Parathyroid adenoma (tissue), 2 donors: Measurements from ENCODE around the gene SLC35F3.

ENCODE experiments used
- H2AFZ ChIP-seq: fragments of 300-600 bp; sonication (generic); one replicate; pipeline ENCODE4 v1.7.0; 2017; ENCODE audit warnings: antibody characterized with exemption, mild to moderate bottlenecking
- H3K27ac ChIP-seq: fragments of 300-600 bp; sonication (generic); one replicate; pipeline ENCODE4 v1.7.0; 2017
- H3K27me3 ChIP-seq: fragments of 300-600 bp; sonication (generic); one replicate; pipeline ENCODE4 v1.7.0; 2017; ENCODE audit warnings: low read length; ENCODE audit not compliant: control insufficient read depth, insufficient read depth
- H3K36me3 ChIP-seq: fragments of 300-600 bp; sonication (generic); one replicate; pipeline ENCODE4 v1.7.0; 2017; ENCODE audit warnings: low read length; ENCODE audit not compliant: control insufficient read depth, insufficient read depth
- H3K4me1 ChIP-seq: fragments of 300-600 bp; sonication (generic); one replicate; pipeline ENCODE4 v1.7.0; 2017; ENCODE audit warnings: control low read depth
- H3K4me2 ChIP-seq: fragments of 300-600 bp; sonication (generic); one replicate; pipeline ENCODE4 v1.7.0; 2017; ENCODE audit warnings: low read length
- H3K4me3 ChIP-seq: fragments of 300-600 bp; sonication (generic); one replicate; pipeline ENCODE4 v1.7.0; 2017; ENCODE audit warnings: low read depth, low read length
- H3K79me2 ChIP-seq: fragments of 300-600 bp; sonication (generic); one replicate; pipeline ENCODE4 v1.7.0; 2017; ENCODE audit warnings: control low read depth
- H3K9ac ChIP-seq: fragments of 300-600 bp; sonication (generic); one replicate; pipeline ENCODE4 v1.7.0; 2017; ENCODE audit warnings: mild to moderate bottlenecking
- H3K9me3 ChIP-seq: fragments of 300-600 bp; sonication (generic); one replicate; pipeline ENCODE4 v1.7.0; 2017; ENCODE audit warnings: low read length; ENCODE audit not compliant: control insufficient read depth
- CTCF ChIP-seq: fragments of 300-600 bp; sonication (generic); IDR thresholded peaks from one replicate; pipeline ENCODE4 v1.7.0; 2017; ENCODE audit warnings: antibody characterized with exemption, mild to moderate bottlenecking
- donor health status: primary hyperparathyroidism.

Gene SLC35F3

GRCh38 chr1:234091065-234091401, 186.6 kb downstream of the SLC35F3 start:
- no peaks in the 10 kb centered on the region for H3K27me3 ChIP-seq
- TF ChIP-seq CTCF, result no peak
- no peaks in the 10 kb centered on the region for H3K4me1 ChIP-seq
- no peak overlapping the region for H3K4me2 ChIP-seq
- no peak overlapping the region for H3K27ac ChIP-seq
- no peak overlapping the region for H2AFZ ChIP-seq
- no peaks in the 10 kb centered on the region for H3K36me3 ChIP-seq
- no peak overlapping the region for H3K4me3 ChIP-seq
- no peaks in the 10 kb centered on the region for H3K79me2 ChIP-seq
- no peak overlapping the region for H3K9ac ChIP-seq
- no peaks in the 10 kb centered on the region for H3K9me3 ChIP-seq

GRCh38 chr1:234091876-234092275, 187.4 kb downstream of the SLC35F3 start:
- no peaks in the 10 kb centered on the region for H3K36me3 ChIP-seq
- no peak overlapping the region for H2AFZ ChIP-seq
- no peak for TF ChIP-seq CTCF
- H3K27me3 ChIP-seq, result no peaks in the 10 kb centered on the region
- H3K9ac ChIP-seq, result no peak overlapping the region
- no peak overlapping the region for H3K4me2 ChIP-seq
- H3K9me3 ChIP-seq, result no peaks in the 10 kb centered on the region
- H3K4me3 ChIP-seq, result no peak overlapping the region
- H3K4me1 ChIP-seq, result no peaks in the 10 kb centered on the region
- H3K79me2 ChIP-seq, result no peaks in the 10 kb centered on the region
- no peak overlapping the region for H3K27ac ChIP-seq

GRCh38 chr1:234093107-234093506, 188.6 kb downstream of the SLC35F3 start:
- H3K27ac ChIP-seq, result no peak overlapping the region
- H3K9ac ChIP-seq, result no peak overlapping the region
- no peak for TF ChIP-seq CTCF
- H3K4me2 ChIP-seq, result no peak overlapping the region
- H3K9me3 ChIP-seq, result no peaks in the 10 kb centered on the region
- H3K4me3 ChIP-seq, result no peak overlapping the region
- H3K36me3 ChIP-seq, result no peaks in the 10 kb centered on the region
- H3K27me3 ChIP-seq, result no peaks in the 10 kb centered on the region
- no peaks in the 10 kb centered on the region for H3K4me1 ChIP-seq
- H3K79me2 ChIP-seq, result no peaks in the 10 kb centered on the region
- no peak overlapping the region for H2AFZ ChIP-seq

- Histone ChIP-seq H3K27me3 (no peaks in the 10 kb centered on the region), H3K27ac (no peak overlapping the region)
These were observed 189.3 kb downstream of the SLC35F3 start for GRCh38 chr1:234093741-234094140.

More at GRCh38 chr1:234093741-234094140, 189.3 kb downstream of the SLC35F3 start:
- no peak overlapping the region for H2AFZ ChIP-seq
- TF ChIP-seq CTCF, result no peak
- no peak overlapping the region for H3K4me3 ChIP-seq
- no peaks in the 10 kb centered on the region for H3K4me1 ChIP-seq
- no peaks in the 10 kb centered on the region for H3K79me2 ChIP-seq
- H3K9ac ChIP-seq, result no peak overlapping the region
- no peaks in the 10 kb centered on the region for H3K9me3 ChIP-seq
- no peaks in the 10 kb centered on the region for H3K36me3 ChIP-seq
- H3K4me2 ChIP-seq, result no peak overlapping the region
